ENCODE measurements around the gene C2orf81.
"Not testable (repeated sequence)": the region's sequence is repeated elsewhere in the genome, so short reads cannot be mapped to it uniquely, and the experiment has no call there.

The C2orf81 gene

DNA sequence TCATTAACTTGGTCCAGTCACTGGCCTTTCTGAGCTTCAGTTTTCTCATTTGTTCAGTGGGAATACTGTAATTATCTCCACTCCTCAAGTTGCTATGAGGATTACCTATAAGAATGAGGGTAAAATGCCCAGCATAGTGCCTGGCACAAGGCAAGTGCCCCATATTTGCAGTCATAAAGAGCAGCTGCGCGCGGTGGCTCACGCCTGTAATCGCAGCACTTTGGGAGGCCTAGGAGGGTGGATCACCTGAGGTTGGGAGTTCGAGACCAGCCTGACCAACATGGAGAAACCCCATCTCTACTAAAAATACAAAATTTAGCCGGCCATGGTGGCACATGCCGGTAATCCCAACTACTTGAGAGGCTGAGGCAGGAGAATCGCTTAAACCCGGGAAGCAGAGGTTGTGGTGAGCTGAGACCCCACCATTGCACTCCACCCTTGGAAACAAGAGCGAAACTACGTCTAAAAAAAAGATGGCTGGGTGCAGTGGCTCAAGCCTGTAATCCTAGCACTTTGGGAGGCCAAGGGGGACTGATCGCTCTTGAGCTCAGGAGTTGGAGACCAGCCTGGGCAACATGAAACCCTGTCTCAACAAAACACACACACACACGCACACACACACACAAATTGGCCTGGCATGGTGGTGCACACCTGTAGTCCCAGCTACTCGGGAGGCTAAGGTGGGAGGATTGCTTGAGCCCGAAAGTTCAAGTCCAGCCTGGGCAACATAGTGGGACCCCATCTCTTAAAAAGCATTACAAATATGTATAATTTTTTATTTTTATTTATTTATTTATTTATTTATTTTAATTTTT, 21.3 kb upstream of the C2orf81 start:
- not testable (repeated sequence) for DNase-seq (ENCODE audit: low read depth in 2 of 2)

DNA sequence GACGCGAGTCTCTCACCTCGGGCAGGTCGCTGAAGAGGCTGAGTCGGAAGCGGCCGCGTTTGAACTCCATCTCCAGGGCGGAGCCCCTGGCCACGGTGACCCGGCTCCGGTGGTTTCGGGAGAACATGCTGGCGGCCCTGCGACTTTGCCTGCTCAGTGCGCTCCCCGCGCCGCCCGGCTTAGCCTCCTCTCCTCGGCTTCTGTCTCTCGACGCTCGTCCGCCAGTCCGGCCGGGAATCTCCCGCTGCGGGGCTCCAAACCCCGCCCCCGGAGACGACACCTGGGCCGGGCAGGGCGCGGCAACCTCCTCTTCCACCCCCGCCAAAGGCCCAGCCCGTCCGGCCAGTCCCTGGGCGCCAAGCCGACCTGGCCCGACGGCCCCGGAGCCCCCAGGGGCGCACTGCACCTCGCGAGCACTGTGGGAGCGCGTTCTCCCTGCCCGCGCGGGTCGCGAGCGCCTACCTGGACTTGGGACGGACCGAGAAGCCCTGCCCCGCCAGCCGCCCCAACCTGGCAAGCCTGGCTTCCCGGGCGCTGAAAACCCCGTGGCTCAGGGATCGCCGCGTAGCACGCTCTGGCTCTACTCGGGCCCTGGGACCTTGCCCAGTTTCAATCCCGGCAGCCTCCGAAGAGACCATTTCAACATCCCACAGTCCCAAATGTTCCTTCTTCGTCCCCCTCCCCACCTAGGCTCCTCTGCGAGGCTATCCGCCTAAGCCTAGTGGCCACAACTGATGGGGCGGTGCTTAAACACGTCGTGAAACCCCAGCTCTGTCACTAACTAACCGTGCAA, 20.5 kb upstream of the C2orf81 start, which contains the start of gene RTKN:
Gene RTKN (minus strand): TSS at position 248 of the 793 bp plus-strand sequence. CDS start 121 bp downstream, at position 127.
- DNase-seq (ENCODE audit: low read depth in 2 of 2), result no peak

DNA sequence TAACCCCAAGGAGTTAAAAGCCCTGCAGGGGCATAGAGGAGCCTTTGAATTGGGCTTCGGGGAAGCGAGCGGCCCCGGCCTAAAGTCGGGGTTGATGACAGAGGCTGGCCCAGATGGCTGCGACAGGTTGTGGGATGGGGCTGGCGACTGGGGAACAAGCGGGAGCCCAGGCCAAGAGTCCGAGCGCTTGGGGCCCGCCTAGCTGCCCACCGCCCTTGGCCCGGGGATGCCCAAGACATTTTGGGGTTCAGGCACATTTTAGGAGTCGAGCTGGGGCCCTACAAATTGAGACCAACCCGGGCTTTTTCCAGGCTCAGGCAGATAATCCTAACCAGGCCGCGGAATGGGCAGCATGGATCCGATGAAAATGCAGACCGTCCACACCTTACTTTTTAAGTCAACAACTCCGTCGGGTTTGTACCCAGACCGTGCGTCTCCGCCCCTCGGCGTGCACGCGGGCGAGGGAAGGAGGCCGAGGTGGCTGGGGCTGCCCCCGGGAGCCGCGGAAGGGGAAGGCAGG, 19.8 kb upstream of the C2orf81 start:
- DNase-seq (ENCODE audit: low read depth in 2 of 2), result no peak

DNA sequence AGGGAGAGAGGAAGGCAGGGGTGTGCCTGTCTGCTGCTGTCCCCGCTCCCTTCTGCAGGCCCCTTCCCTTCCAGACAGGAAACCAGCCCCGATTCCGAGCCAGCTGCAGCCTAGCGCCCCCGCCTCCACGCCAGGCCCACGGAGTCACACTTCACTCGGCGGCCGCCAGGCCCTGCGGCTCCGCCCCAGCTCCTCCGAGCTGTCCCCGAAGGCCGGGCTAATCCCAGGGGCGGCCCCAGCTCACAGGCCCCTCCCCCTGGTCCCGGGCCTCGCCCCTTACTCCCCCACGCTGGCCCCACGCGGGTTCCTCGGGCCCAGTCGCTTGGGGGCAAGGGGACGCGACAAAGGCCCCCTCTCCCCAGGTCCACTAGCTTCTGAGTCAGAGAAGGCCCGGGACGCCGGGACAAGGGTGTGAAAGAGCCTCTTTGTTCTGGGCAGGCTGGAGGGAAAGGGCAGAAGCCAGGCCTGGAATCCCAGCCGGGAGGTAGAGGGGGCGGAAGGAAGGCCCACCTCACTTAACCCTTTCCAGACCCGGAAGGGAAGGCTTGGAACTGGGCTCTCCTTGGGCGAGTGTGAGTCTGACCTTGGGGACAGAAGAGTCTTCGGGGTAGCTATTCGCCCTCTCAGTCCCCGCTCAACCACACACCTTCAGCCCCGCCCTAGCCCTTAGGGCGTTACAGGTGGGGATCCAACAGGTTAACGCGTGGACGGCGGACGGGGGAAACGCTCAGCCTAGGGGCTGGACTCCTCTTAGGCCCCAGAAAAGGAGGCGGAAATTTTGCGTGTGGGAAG, 19.2 kb upstream of the C2orf81 start:
- peak; percentile 52 to 55 for DNase-seq (ENCODE audit: low read depth in 2 of 2)

DNA sequence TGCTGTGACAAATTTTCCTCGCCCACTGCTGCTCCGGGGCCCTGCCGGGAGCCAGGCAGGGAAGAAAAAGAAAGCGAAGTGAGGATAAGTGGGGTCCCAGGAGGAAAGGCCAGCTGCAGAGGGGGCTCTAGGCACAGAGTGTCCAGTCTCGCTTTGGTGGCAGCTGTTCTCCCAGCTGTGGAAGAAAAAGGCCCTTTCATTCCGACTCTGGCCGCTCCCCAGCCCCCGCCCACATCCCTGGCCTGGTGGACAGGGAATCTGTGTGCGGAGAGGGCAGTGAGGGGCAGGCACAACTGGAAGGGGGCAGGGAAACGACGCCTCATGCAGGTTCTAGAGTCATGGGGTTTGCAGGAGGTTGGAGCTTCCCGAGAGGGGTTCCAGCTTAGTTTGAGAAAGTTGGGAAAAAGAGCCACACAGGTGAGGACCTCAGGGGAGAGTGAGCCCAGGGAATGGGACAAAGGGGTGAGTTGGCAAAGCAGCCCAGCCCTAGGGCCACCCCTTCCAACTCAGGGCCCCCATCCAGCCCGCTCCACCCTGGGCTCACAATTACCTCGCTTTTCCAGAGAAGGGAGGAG, 18.5 kb upstream of the C2orf81 start:
- DNase-seq (ENCODE audit: low read depth in 2 of 2), result no peak

DNA sequence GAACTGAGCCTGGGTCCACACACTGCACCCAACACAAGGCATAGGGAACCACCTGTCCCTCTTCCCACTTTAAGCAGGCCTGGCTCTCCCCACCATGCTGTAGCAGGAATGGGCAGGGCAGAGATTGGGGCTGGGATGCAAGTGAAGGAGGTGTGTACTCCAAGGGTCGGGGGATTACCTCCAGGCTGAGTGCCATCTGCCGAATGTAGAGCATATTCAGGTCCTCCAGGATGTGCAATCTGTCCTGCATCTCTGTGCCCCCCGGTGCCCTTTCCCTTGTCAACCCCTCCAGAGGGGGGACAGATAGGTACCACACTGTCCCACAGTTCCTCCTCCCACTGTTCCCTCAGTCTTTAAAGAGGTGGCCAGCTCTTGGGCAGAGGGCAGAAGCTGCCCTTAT, 18.0 kb upstream of the C2orf81 start:
- no peak for DNase-seq (ENCODE audit: low read depth in 2 of 2)

DNA sequence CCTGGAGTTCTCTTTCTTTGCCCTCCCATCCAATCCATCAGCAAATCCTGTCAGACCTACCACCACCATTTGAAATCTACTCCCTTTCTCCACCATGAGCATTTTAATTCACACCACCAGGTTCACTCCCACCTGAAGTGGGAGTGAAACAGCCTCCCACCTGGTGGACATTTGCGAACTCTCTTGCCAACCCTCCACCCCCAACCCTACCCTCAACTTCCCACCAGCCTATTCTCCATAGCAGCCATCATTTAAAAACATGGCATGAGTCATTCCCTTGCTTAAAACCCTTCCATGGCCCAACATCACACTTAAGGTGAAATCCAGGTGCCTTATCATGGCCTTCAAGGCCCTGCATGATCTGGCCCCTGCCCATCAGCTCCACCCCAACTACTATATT, 16.8 kb upstream of the C2orf81 start:
- DNase-seq (ENCODE audit: low read depth in 2 of 2), result no peak

DNA sequence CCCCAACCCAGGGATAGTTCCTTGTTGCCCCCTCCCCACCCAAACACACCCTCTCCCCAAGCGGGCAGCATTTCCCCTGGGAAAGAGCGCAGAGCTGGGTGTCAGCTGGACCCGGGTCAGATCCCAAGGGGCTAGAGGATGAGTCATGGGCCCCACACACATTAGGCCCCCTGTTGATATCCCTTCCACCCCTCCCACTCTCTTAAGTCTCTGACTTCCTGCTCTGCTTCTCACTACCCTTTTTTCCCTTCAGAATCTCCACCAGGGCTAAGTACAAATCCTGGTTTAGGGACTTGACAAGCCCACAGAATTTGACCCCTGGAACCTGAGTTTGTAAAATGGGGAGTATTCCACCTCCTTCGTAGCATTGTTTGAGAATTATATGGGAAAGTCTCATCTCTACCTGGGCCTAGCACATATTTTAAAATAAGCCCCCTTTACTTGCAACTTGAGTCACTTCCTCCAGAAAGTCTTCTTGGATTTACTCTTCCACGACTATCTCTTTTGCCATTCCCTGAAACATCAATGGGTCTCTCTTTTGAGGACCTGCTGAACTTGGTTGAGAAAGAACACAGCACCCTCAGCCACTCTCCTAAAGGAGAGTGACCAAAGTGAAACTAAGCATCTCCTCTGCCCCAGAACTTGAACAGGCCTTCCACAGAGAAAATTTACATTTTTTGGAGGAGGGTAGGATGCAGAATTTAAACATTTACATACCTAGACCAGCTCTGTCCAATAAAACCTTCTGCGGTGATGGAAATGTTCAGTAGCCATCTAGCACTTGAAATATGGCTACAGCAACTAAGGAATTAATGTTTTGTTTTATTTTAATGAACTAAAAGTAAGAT, 15.7 kb upstream of the C2orf81 start:
- no peak for DNase-seq (ENCODE audit: low read depth in 2 of 2)

DNA sequence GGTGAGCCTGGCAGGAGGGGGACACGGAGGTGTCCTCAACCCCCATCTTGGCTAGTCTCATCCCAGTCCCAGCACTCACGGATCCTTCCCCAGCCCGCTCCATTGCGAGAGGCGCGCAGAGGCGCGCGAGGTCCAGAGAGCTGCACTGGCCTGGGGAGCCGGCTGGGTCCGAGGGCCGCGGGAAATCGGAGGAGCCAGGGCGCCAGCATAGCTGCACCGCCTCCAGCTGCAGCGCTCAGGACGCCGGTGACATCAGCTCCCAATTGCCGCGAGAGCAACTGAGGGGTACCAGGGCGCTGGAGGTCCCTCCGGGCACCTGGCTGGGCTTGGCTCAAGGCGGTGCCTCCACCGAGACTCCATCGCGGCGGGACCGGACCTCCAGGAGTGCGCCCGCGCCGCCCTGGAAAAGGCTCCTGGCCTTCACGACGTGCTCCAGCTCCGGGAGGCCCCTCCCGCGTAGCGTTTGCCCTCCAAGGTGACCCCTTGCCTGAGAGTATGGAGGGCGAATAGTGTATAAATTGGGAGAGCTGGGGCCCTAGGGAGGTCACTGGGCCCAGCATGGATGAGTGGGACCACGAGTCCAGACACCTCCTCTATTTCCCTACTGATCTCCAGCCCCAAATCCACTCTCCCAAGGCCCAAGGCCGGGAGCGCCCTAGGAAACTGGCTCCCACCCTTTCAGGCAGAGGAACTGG, 14.8 kb upstream of the C2orf81 start:
- no peak for DNase-seq (ENCODE audit: low read depth in 2 of 2)

DNA sequence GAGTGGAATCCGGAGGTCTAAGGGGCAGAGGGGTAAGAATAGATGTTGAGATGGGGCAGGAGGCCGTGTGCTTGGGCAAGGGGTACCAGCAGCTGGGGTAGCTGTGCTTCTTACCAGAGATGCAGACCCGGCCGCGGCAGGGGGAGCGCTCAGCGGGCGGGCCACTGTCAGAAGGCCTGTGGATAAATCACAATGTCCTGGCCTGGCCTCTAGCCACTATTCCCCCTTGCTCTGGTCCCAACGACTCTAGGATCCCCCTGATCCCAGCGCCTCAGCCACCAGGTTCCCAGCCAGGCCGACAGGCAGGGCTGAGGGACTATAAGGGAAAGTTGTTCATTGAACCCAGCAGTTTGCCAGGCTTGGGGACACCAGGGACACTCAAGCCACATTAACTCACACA, 9.1 kb upstream of the C2orf81 start:
- no peak for DNase-seq (ENCODE audit: low read depth in 2 of 2)

DNA sequence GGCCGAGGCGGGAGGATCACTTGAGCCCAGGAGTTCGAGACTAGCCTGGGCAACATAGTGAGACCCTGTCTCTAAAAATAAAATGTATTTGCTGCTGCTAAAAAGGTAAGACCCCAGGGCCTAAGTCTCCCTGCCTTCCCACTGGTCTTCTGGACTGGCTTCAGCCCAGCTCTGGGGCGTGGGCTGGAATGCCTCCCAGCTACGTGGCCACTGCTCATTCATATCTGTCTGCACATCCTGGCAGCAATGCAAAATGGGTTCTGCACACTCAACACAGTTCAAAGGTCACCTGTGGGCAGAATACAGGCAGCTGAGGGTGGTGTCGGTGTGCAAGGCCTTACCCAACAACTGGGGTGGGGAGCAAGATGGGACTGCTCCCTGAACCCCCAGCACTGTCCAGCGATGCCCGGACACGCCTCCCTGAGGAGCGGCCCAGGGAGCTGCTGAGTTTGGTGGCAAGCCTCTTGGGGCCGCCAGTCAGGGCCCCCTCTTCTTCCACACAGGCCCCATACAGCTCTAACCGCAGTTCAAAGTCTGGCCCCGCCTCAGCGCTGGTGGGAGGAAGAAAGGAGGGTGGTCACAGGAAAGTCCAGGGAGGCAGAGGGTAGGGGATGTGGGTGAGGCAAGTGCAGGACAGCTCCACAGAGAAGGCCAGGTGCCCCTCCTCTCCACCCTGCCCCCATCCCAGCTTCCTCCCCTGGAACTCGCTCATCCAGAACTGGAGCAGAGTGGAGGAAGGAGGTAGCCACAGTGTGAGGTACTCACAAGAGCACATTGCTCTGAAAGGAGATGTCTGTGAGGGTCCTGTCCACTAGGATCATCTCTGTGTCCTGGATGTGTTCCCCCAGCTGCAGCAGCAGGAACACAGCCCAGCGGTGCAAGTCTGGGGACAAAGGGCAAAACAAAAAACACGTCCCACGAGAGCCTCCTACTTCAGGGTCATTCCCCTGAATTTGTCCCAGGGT, 8.3 kb upstream of the C2orf81 start:
- DNase-seq (ENCODE audit: low read depth in 2 of 2), result no peak

DNA sequence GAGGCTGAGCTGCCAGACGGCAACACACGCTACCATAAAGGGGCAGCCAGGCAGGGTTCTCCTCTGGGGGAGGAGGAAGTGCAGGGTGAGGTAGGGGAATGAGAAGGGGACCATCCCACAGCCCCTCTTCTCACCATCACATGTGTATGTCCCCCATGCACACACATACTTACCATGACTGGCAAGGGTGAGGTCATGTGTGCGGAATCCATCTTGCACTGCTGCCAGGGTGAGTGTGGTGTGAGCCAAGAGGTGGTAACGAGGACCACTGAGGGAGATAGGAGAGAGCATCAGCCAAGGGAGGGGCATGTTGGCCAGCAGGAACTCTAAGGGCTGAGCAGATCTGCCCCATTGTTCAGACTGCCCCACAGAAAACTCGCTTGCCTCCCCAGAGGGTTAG, 7.3 kb upstream of the C2orf81 start:
- DNase-seq (ENCODE audit: low read depth in 2 of 2), result no peak

DNA sequence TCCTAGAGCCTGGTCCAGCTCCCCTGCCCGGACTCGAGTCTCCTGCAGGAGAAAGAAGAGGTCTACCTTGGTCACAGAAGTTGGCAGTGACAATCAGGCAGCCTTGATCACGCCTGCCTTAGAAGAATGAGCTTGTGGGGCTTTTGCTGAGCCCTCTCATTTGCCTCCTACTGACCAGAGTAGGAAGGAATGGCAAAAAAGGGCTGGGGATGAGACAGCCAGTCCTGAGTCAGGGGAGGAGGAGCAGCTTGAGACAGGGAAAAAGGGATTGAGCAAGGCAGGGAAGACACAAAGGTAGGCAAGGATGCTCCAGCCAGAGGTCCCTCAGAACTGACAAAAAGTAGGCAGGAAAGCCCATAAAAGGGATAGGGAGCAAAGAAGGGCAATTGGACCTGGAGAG, 6.1 kb upstream of the C2orf81 start:
- no peak for DNase-seq (ENCODE audit: low read depth in 2 of 2)

DNA sequence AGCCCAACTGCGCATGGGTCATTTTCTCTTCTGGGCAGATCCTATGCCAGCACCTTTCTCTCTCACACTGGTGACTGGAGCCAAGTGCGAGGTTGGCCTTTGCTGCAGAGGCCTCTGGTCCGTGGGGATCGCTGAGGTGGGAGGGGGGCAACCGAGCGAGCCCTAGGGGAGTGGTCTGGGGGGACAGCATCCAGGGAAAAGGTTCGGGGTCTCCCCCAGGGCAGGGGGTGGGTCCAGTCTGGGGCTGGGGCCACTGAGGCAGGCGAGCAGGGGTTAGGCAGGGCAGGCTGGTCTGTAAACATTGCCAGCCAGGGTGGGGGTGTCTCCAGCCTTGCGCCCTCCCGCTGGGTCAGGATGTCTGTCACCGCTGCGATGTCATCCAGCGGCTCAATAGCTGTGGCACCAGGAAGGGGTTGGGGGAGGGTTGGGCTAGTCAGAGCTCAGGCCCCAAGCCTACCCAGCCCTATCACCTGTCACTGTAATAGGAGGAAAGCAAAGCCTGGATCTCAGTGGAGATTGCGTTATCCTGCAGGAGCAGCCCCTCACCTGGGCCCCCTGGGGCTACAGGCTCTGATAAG, 4.9 kb upstream of the C2orf81 start:
- no peak for DNase-seq (ENCODE audit: low read depth in 2 of 2)

DNA sequence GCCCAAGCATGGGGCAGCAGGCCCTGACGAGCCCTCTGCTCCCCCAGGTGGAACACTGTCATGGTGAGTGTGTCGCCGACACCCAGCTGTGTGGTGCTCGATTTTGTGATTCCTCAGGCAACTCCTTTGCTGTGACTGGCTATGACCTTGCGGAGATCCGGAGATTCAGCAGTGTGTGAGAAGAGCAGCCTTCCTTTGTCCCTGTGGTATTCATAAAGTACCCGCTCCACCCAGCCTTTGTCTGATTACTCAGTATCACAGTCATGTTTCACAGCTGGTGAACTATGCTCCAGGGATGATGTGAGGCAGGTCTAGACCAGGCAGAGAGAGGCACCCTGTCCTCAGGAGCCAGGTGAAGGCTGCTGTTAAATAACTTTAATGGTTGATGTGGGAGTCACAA, 4.1 kb upstream of the C2orf81 start:
- DNase-seq (ENCODE audit: low read depth in 2 of 2), result no peak

DNA sequence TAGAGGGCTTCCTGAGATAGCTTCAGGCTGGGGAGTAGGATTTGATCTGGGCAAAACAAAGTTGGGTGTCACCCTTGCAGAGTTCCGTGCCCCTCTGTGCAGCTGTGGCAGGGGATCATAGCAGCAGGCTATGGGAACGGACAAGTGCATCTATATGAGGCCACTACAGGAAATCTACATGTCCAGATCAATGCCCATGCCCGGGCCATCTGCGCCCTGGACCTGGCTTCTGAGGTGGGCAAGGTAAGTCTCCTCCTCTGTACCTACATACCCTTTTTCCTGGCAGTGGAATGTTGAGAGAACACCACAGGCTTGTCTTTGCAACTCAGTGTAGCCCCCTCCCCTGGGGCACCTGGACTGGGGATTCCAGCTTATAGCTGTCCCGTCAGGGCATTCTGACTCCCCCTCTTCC, 3.6 kb upstream of the C2orf81 start:
- DNase-seq (ENCODE audit: low read depth in 2 of 2), result no peak

DNA sequence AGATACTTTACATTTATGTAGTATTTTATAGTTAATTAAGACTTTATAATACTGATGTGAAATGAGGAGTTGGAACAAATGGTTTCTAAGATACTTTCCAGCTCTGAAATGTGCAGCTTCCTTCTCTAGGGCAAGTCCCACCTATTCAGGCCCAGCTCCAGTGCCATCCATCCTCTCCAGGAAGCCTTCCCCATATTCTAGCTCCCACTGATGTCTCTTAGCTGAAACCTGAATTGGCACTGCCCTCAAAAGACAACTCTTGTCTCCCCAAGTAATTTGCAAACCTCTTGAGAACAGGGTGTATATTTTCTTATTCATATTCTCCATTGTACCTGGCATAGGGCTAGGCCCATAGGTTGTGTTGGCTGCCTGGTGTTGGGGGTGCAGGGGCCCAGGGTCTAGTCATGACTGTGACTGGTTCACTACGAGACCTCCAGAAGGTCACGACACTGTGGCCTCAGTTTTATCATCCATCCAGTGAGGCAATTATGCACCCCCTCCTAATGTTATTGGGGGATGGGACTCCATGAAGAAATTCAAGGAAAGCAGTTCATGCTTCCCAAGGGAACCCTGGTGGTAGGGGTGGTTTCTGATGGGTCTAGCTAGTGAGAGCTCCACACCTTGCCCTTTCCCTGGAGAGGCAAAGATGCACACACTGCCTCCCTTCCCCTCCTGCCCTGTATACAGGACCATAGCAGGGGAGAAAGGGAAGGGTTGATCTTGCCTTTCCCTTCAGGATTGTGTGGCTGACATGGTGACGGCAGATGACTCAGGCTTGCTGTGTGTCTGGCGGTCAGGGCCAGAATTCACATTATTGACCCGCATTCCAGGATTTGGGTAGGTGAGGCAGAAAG, 2.9 kb upstream of the C2orf81 start:
- DNase-seq (ENCODE audit: low read depth in 2 of 2), result no peak

Data from fibroblast of skin of left quadriceps (primary cell).